Loucy (cell line): ENCODE results near the gene NCKAP5.

Experiments
- H2AFZ ChIP-seq: fragments of 200-600 bp; sonication (generic); 2 replicates; pipeline ENCODE4 v1.6.0; 2016; ENCODE audit warnings: antibody characterized with exemption, mild to moderate bottlenecking, low read length, moderate library complexity
- H3F3A ChIP-seq: fragments of 200-600 bp; 2 replicates; pipeline ENCODE4 v1.6.0; 2016; ENCODE audit warnings: antibody characterized with exemption, low read depth, mild to moderate bottlenecking
- H3K27me3 ChIP-seq: fragments of 200-600 bp; sonication (generic); 2 replicates; pipeline ENCODE4 v1.6.1; 2014; ENCODE audit warnings: low read length, mild to moderate bottlenecking; ENCODE audit not compliant: insufficient read depth, poor library complexity, severe bottlenecking
- H3K36me3 ChIP-seq: fragments of 200-600 bp; sonication (generic); 2 replicates; pipeline ENCODE4 v1.6.1; 2016; ENCODE audit warnings: low read length; ENCODE audit not compliant: insufficient read depth
- H3K4me1 ChIP-seq: fragments of 200-600 bp; sonication (generic); 2 replicates; pipeline ENCODE4 v1.5.1; 2014; ENCODE audit warnings: low read length, mild to moderate bottlenecking; ENCODE audit not compliant: insufficient read depth, poor library complexity, severe bottlenecking
- H3K4me2 ChIP-seq: fragments of 200-600 bp; sonication (generic); 2 replicates; pipeline ENCODE4 v1.6.0; 2014; ENCODE audit warnings: antibody characterized with exemption, low read length, low read depth, mild to moderate bottlenecking; ENCODE audit not compliant: poor library complexity, severe bottlenecking
- H3K4me3 ChIP-seq: fragments of 200-600 bp; sonication (generic); 2 replicates; pipeline ENCODE4 v1.5.1; 2014; ENCODE audit warnings: low read length, mild to moderate bottlenecking, mixed read lengths; ENCODE audit not compliant: poor library complexity, severe bottlenecking
- H3K79me2 ChIP-seq: fragments of 200-600 bp; sonication (generic); 2 replicates; pipeline ENCODE4 v1.6.1; 2014; ENCODE audit warnings: low read length; ENCODE audit not compliant: insufficient read depth
- H3K9ac ChIP-seq: fragments of 200-600 bp; sonication (generic); 2 replicates; pipeline ENCODE4 v1.6.0; 2014; ENCODE audit warnings: mild to moderate bottlenecking, low read depth, low read length, moderate library complexity; ENCODE audit not compliant: poor library complexity, severe bottlenecking
- H3K9me2 ChIP-seq: fragments of 200-600 bp; sonication (generic); replicated peaks from 2 replicates; pipeline ENCODE4 v1.6.1; 2016; ENCODE audit warnings: low read depth, low read length, mixed read lengths
- H3K9me3 ChIP-seq: fragments of 200-600 bp; sonication (generic); 2 replicates; pipeline ENCODE4 v1.6.1; 2014; ENCODE audit warnings: mild to moderate bottlenecking, antibody characterized with exemption, low read length, low read depth; ENCODE audit not compliant: insufficient read depth
- H4K20me1 ChIP-seq: fragments of 200-600 bp; sonication (generic); 2 replicates; pipeline ENCODE4 v1.6.0; 2014; ENCODE audit warnings: antibody characterized with exemption, low read length, mild to moderate bottlenecking; ENCODE audit not compliant: insufficient read depth, poor library complexity, severe bottlenecking
- CTCF ChIP-seq: fragments of 200-600 bp; sonication (generic); conservative IDR thresholded peaks from 2 replicates; pipeline ENCODE4 v1.5.1; 2014; ENCODE audit warnings: mild to moderate bottlenecking, antibody characterized with exemption, low read length
- EZH2phosphoT487 ChIP-seq: fragments of 200-600 bp; IDR thresholded peaks from 2 replicates; pipeline ENCODE4 v1.6.1; 2018; ENCODE audit warnings: antibody characterized with exemption, mild to moderate bottlenecking, moderate library complexity, borderline replicate concordance

The NCKAP5 gene

GRCh38 chr2:132977812-132978529 lies 590.3 kb downstream of the NCKAP5 start:
- H3K4me2 ChIP-seq: no peak overlapping the region
- H3K79me2 ChIP-seq: no peaks in the 10 kb centered on the region
- H3K36me3 ChIP-seq: no peaks in the 10 kb centered on the region
- H3K9me2 ChIP-seq: no peaks in the 10 kb centered on the region
- no peaks in the 10 kb centered on the region for H3K9me3 ChIP-seq
- no peaks in the 10 kb centered on the region for H3K27me3 ChIP-seq
- no peak for TF ChIP-seq EZH2phosphoT487
- no peak for TF ChIP-seq CTCF
- no peaks in the 10 kb centered on the region for H3F3A ChIP-seq
- no peak overlapping the region for H2AFZ ChIP-seq
- no peak overlapping the region for H3K4me3 ChIP-seq
- H3K4me1 ChIP-seq: no peaks in the 10 kb centered on the region
- H4K20me1 ChIP-seq: no peaks in the 10 kb centered on the region
- no peak overlapping the region for H3K9ac ChIP-seq

GRCh38 chr2:132975193-132976105 lies 592.8 kb downstream of the NCKAP5 start:
- no peaks in the 10 kb centered on the region for H3K36me3 ChIP-seq
- no peaks in the 10 kb centered on the region for H3K79me2 ChIP-seq
- H3K9me3 ChIP-seq: no peaks in the 10 kb centered on the region; the same call in 1 of the 2 replicates

More at GRCh38 chr2:132975193-132976105, 592.8 kb downstream of the NCKAP5 start:
- Histone ChIP-seq H2AFZ (no peak overlapping the region), H3F3A (no peaks in the 10 kb centered on the region), H3K4me2 (no peak overlapping the region), H3K27me3 (no peaks in the 10 kb centered on the region), H3K4me1 (no peaks in the 10 kb centered on the region), H4K20me1 (no peaks in the 10 kb centered on the region), H3K4me3 (no peak overlapping the region), H3K9me2 (no peaks in the 10 kb centered on the region), H3K9ac (no peak overlapping the region)
- TF ChIP-seq EZH2phosphoT487 (no peak), CTCF (no peak)
